ENCODE results near the gene ALCAM.

DNA sequence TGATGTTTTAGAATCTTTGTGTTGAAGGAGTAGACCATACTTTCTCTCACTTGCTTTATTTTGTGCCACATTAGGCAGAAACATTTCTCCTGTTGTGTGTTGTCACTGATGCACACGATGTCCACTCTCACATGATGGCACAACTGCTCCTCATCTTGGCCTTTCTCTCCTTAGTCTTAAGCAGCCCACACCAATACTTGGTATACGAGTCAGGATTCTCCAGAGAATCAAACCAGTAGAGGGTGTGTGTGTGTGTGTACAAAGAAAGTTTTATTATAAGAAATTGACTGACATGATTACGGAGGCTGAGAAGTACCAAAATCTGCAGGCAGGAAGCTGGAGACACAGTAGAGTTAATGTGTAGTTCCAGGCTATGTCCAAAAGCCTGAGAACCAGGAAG lies 187.1 kb downstream of the ALCAM start:
- no peak for TF ChIP-seq POLR2AphosphoS5 (IDR thresholded peaks at IDR 0.05; ENCODE audit: borderline replicate concordance, low read depth, low read length)
- TF ChIP-seq EZH2 (IDR thresholded peaks at IDR 0.05): no peak
- TF ChIP-seq FOXP2 (optimal IDR thresholded peaks at IDR 0.05; ENCODE audit: control extremely low read depth, extremely low read length, insufficient read depth): no peak

All from SK-N-MC (cell line).